NCI-H1048 (cell line): Measurements from ENCODE around the gene PARP8.
"Not testable (repeated sequence)": the region's sequence is repeated elsewhere in the genome, so short reads cannot be mapped to it uniquely, and the experiment has no call there.

Experiments used
- DNase-seq: peaks from one replicate; lab custom pipeline; 2025; lab: John Stamatoyannopoulos, UW

Gene PARP8, protein sequence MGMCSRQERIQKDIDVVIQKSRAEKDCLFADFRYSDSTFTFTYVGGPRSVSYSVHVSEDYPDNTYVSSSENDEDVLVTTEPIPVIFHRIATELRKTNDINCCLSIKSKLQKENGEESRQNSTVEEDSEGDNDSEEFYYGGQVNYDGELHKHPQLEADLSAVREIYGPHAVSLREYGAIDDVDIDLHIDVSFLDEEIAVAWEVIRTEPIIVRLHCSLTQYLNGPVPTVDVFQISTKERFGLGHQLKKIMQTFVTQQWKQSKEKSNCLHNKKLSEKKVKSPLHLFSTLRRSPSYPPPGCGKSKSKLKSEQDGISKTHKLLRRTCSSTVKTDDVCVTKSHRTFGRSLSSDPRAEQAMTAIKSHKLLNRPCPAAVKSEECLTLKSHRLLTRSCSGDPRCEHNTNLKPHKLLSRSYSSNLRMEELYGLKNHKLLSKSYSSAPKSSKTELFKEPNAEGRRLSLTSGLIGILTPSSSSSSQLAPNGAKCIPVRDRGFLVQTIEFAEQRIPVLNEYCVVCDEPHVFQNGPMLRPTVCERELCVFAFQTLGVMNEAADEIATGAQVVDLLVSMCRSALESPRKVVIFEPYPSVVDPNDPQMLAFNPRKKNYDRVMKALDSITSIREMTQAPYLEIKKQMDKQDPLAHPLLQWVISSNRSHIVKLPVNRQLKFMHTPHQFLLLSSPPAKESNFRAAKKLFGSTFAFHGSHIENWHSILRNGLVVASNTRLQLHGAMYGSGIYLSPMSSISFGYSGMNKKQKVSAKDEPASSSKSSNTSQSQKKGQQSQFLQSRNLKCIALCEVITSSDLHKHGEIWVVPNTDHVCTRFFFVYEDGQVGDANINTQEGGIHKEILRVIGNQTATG

DNA sequence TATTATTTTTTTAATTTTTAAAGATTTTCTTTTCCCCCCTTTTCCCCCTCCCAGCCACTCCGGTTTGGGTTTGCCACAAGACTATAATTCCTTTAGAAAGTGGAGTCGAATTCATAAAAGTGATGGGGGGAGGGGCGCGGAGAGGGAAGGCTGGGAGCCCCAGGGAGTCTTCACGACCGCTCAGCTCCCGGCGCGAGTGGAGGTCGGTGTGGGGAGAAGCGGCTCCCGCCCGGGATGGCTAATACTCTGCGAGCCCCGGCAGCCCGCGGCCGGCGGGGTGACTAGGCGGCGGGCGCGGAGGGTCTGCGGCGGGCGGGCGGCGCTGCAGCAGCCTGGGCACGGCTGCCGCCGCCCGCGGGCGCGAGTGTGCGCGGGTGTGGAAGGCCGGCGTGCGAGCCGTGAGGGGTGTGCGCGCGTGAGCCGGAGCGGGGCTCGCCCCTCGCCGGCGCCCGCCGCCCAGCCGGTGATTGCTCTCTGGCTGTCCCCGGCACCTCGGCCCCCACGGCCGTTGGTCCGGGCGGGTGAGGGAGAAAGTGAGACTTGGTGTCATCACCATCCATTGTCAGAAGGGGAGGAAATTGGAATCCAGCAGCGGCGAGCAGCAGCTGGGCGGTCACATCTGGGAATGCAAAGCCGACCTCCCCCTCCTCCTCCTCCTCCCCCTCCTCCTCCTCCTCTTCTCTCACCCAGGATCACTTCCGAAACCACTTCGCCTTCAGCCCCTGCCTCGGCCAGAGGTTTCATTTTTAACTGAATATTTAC lies at the start of gene PARP8:
Gene PARP8 (plus strand): TSS at position 377 of the 762 bp plus-strand sequence. CDS start 459 bp downstream, outside the sequence.
- DNase-seq = peak; percentile 0

DNA sequence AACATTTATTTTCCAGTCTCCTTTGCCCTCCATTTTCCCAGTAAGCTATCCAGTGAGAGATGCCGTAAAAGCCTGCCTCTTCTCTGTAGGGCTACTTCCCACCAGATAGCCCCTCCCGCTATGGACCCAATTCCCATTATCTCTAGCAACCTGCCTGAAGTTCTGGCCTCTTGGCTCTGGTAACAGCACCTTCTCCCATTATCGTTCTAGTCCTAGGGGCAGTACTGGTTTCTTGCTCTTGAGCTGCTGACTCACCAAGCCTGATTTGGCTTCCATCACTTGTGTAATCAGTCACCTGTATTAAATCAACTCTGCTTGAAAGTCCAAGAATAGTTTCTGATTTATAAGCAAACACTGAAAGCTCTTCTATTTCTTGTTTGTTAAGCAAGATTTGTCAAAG lies 42.8 kb upstream of the PARP8 start:
- DNase-seq = no peak

DNA sequence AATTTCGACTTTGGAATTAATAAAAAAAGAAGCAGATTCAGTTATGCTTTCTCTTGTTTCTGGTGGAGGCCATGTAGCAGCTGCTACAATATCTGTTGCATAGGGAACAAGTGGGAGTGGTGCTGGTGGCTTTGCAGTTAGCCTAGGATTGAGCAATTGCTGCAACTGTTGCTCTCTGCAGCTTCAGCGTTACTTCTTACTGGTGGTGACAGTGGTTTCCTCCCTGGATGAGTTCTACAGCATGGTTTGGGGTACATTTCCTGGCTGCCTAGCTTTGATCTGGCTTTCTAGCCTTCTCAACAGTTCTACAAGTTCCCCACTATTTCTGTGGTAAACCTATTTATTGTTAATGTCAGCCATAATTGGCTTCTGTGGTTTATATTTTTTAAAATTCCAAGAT lies 31.6 kb upstream of the PARP8 start:
- not testable (repeated sequence) for DNase-seq

DNA sequence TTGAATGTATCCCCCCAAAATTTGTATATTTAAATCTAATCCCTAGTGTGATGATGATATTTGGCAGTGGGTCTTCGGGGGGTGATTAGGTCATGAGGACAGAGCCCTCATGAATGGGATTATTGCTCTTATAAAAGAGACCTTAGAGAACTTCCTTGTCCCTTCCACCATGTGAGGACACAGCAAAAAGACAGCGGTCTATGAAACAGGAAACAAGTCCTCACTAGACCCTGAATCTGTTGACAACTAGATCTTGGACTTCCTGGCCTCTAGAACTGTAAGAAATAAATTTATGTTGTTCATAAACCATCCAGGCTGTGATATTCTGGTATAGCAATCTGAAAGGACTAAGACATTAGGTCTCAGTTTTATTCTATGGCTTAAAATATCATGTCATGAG lies 28.9 kb upstream of the PARP8 start:
- not testable (repeated sequence) for DNase-seq

DNA sequence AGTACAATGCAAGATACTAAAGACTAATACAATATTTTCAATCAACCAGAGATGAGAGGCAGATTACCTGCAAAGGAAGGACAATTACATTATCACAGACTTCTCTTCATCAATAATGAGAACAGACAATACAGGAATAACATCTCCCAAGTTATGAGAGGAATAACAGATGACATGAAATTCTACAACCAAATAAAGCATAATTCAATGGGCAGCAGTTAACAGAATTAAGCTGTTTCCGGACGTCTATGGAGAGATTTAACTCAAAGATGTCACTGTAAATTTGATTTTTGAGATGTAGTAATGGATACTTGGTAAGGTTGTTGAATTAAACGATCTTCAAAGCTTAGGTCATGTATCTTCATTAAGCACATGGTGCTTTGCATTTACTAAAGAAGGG lies 19.8 kb upstream of the PARP8 start:
- no peak for DNase-seq

GRCh38 chr5:50647726-50648125 lies 18.7 kb upstream of the PARP8 start:
- no peak for DNase-seq

DNA sequence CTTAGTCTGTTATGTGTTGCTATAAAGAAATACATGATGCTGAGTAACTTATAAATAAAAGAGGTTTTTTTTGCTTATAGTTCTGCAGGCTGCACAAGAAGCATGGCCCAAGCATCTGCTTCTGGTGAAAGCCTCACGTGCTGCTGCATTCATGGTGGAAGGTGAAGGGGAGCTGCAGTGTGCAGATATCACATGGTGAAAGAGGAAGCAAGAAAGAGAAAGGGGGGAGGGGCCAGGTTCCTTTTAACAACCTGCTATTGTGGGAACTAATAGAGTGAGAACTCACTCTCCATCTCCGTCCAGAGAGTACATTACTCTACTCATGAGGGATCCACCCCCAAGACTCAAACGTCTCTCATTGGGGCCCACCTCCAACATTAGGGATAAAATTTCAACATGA lies 12.5 kb upstream of the PARP8 start:
- no peak for DNase-seq

- no peak for DNase-seq
Measured at GRCh38 chr5:50655067-50655809, 11.2 kb upstream of the PARP8 start.

DNA sequence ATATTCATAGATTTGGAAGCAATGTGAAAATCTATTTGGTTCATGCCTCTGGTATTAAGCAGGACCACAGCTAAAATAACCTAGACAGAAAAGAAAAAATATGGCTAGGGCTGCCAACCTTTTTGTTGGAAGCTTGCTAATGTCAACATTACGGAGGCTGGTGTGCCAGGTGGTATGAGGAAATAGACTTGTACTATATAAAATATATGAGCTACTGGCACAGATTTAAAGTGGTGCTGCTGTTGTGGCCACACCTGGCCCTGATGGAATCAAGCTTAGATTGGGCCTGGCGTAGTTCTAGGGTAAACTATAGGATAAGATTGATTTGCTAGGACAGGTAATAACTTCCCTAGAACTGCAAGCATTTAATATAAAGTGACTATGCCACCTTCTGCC lies 10.6 kb upstream of the PARP8 start:
- no peak for DNase-seq

DNA sequence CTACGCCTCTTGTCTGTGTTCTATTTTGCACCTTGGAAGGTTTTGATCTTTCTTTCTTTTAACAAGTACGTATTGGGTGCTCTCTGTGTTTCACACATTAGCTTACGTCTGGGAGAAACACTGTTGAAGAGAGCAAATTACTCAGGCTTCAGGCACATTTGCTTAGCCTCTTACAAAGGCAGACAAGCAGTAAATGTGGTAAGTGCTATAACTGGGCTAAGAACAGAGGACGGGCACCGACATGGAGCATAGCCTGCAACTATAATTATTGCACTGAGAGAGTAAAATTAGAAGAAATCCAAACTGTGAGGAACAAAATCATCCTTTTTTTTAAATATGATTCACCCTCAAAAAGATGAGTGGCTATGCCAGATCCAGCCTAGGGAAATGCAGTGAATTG lies 9.4 kb upstream of the PARP8 start:
- DNase-seq = no peak

GRCh38 chr5:50658246-50658645 lies 8.2 kb upstream of the PARP8 start:
- DNase-seq = no peak

DNA sequence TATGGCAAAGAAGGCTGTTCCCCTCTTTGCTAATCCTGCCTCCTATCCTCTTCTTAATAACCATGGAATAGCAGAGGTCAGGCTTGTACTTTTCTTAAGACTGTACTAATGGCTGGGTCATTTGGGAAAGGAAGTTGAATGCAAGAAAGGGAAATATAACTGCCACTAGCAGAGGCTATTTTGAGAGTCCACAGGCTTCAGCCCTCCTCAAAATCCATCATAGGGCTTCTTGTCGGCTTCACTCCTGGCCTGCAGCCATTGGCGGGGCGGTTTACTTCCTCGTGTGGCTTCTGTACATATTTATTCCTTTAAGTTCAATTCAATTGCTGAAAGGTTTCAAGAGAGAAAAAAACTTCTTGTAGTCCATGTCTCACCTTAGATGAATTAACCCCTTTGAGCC lies 2.8 kb upstream of the PARP8 start:
- no peak for DNase-seq

DNA sequence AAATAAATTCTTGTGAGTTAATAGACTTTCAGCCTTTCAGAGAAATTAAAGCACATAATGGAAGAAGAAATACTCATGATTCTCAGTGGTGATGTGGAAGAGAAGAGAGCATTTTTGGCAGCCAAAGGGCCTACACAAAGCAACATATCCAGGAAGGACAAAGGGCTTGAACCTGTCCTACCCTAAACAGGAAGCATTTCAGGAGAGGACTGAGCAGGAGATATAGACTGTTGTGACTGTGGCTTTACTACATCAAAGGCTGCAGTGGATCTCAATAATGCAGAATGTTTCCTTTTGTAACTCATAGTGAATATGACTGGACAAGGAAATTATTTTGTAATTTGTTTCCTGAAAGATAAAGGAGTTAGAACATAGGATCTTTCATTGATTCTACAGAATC lies 1.3 kb upstream of the PARP8 start:
- no peak for DNase-seq

GRCh38 chr5:50665761-50666202 lies 655 bp upstream of the PARP8 start:
- not testable (repeated sequence) for DNase-seq

GRCh38 chr5:50667023-50667652 lies 701 bp downstream of the PARP8 start:
- DNase-seq = peak; percentile 10

DNA sequence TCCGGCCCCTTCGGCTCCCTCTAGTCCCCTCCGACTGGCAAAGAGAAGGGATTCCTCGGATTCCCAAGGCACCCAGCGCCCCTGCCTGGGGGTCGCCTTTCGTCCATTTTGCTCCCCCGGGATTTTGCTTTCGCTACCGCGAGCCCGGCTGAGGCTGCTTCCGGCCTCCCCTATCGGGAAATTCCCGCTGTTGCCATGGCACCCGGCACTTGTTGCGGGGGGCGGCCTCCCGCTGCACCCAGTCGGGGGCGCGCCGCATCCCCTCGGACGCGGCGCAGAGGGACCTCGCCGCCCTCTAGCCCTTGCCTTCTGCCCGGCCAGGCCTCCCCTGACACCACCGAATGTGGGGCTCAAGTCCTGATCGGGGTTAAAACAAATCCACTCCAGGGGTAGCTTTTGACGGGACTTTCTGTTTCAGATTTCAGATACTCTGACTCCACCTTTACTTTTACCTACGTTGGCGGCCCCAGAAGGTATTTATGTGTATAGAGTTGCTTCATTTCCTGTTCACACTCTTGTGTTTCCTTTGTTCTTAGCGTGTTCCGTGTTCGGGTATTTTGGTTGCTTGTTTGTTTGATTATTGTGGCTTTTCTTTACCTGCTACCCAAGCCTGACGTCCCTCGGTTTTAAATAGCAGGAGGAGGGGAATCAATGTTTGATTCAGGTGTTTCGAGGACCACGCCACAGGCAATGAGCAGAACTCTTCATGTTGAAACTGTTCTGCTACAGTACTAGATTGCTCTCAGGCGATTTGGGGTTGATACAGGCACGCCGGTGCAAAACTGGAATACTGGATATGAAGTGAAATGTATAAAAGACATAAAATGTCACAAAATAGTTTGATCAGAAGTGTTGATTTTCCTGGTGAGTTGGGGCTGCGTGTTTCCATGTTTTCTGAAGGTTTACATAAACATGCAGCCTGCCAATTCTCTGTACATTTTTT lies 1.5 kb downstream of the PARP8 start:
- peak; percentile 47 for DNase-seq

GRCh38 chr5:50668636-50669035 lies 2.2 kb downstream of the PARP8 start:
- DNase-seq = not testable (repeated sequence)

GRCh38 chr5:50672663-50673062 lies 6.2 kb downstream of the PARP8 start:
- DNase-seq = no peak

DNA sequence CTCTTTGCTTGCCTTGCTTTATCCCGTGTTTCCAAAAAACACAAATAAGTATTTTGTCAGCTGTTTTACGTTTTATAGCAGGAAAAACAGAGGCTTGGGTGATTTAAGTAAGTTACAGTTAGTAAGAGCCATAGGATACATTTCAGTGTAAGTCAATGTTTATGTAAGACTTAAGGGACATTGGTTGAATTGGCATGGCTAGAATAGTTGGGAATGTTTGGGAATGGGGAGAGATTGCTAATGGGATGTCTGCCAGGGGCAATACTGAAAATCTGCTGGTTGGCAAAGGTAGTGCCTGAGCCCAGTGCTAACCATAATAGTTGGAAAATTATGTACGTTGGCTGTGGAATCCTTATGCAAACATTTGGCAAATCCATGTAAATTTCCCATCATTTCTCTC lies 7.0 kb downstream of the PARP8 start:
- not testable (repeated sequence) for DNase-seq

DNA sequence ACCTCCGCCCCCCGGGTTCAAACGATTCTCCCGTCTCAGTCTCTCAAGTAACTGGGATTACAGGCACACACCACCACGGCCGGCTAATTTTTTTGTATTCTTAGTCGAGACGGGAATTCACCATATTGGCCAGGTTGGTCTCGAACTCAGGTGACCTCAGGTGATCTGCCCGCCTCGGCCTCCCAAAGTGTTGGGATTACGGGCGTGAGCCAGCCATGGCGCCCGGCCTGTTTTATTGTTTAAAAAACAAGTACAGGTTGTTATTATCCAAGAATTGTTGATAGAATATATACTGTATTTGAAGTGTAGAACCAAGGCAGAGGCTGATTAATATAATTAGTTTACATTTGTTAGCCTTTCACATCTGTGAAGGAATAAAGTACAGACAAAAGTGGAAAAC lies 8.9 kb downstream of the PARP8 start:
- no peak for DNase-seq
